Mucosa of stomach (tissue), 1 donor: ENCODE measurements around the gene CST5.

Source experiments
- H3K27me3 ChIP-seq: one replicate; pipeline ENCODE4 v1.7.0; 2013; ENCODE audit warnings: mild to moderate bottlenecking, low read length; ENCODE audit not compliant: control insufficient read depth, insufficient read depth
- H3K36me3 ChIP-seq: one replicate; pipeline ENCODE4 v1.7.0; 2013; ENCODE audit warnings: low read length; ENCODE audit not compliant: control insufficient read depth, insufficient read depth
- H3K4me1 ChIP-seq: one replicate; pipeline ENCODE4 v1.7.0; 2013; ENCODE audit warnings: mild to moderate bottlenecking, low read length; ENCODE audit not compliant: control insufficient read depth, insufficient read depth
- H3K4me3 ChIP-seq: one replicate; pipeline ENCODE4 v1.7.0; 2013; ENCODE audit warnings: low read length
- H3K9ac ChIP-seq: one replicate; pipeline ENCODE4 v1.7.0; 2013; ENCODE audit warnings: mild to moderate bottlenecking, low read length, moderate library complexity
- H3K9me3 ChIP-seq: one replicate; pipeline ENCODE4 v1.7.0; 2013; ENCODE audit warnings: mild to moderate bottlenecking, low read length, moderate library complexity; ENCODE audit not compliant: control insufficient read depth
- donor health status: Pancreatic carcinoma.

CST5 gene, protein sequence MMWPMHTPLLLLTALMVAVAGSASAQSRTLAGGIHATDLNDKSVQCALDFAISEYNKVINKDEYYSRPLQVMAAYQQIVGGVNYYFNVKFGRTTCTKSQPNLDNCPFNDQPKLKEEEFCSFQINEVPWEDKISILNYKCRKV

DNA sequence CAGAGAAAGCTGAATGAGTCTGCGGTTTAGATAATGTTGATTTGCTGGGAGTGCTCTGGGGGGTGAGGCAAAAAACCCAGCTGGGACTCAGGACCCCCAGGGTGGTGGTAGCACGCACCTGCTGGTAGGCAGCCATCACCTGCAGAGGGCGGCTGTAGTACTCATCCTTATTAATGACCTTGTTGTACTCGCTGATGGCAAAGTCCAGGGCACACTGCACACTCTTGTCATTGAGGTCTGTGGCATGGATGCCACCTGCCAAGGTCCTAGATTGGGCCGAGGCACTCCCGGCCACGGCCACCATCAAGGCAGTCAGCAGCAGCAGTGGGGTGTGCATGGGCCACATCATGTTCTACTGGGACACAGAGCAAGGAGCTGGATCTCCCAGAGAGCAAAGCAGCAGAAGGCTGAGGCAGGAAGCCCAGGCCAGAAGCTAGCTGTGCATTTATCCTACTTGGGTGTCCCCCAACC is at the start of gene CST5:
Gene CST5 (minus strand): TSS at position 421 of the 471 bp plus-strand sequence. CDS start 72 bp downstream, at position 349.
- H3K27me3 ChIP-seq, result no peaks in the 10 kb centered on the region
- H3K4me3 ChIP-seq, result no peak within 1 kb of the TSS
- H3K9me3 ChIP-seq, result no peaks in the 10 kb centered on the region
- no peak within 1 kb of the TSS for H3K9ac ChIP-seq
- H3K36me3 ChIP-seq, result no peaks in the 10 kb centered on the region
- no peaks in the 10 kb centered on the region for H3K4me1 ChIP-seq

DNA sequence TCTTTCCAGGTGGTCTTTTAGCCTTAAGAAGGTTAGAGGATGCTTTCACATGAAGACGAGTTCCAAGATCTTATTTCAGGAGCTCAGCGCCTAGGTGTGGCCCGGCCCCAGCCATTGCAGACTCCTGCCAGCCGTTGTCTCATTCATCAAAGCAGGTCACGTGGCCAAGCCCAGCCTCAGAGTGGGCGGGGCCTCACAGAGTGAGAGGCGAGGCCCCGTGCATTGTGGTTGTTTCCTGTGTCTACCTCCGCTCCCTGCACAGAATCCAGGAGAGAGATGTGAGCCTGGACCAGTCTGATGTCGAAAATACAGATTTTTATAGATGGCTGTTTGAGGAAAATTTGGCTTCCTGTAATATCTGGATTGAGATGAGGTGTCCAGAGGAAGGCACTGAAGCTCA is 49.2 kb upstream of the CST5 start:
- H3K4me1 ChIP-seq, result no peaks in the 10 kb centered on the region
- H3K9me3 ChIP-seq, result no peaks in the 10 kb centered on the region
- no peak overlapping the region for H3K4me3 ChIP-seq
- H3K36me3 ChIP-seq, result no peaks in the 10 kb centered on the region
- H3K27me3 ChIP-seq, result no peaks in the 10 kb centered on the region
- no peak overlapping the region for H3K9ac ChIP-seq

DNA sequence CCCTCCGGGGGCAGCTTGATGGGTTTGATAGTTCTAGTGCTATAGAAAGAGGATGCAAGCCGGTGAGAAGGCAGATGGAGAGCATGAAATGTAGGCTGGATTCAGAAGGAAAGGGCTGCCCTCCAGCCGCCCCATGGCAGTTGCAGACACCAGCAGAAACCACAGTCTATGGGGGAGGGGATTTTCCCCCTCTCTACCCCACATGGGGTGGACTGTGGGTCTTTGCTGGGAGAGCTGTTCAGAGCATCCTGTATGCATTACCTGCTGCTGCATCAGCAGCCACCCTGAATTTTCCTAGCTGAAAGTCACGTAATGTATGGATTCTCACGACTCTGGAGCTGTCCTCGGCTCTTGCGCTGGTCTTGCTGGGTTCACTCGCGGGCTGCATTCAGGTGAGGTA is 48.8 kb upstream of the CST5 start:
- H3K36me3 ChIP-seq, result no peaks in the 10 kb centered on the region
- no peak overlapping the region for H3K4me3 ChIP-seq
- H3K27me3 ChIP-seq, result no peaks in the 10 kb centered on the region
- H3K9ac ChIP-seq, result no peak overlapping the region
- H3K4me1 ChIP-seq, result no peaks in the 10 kb centered on the region
- H3K9me3 ChIP-seq, result no peaks in the 10 kb centered on the region

DNA sequence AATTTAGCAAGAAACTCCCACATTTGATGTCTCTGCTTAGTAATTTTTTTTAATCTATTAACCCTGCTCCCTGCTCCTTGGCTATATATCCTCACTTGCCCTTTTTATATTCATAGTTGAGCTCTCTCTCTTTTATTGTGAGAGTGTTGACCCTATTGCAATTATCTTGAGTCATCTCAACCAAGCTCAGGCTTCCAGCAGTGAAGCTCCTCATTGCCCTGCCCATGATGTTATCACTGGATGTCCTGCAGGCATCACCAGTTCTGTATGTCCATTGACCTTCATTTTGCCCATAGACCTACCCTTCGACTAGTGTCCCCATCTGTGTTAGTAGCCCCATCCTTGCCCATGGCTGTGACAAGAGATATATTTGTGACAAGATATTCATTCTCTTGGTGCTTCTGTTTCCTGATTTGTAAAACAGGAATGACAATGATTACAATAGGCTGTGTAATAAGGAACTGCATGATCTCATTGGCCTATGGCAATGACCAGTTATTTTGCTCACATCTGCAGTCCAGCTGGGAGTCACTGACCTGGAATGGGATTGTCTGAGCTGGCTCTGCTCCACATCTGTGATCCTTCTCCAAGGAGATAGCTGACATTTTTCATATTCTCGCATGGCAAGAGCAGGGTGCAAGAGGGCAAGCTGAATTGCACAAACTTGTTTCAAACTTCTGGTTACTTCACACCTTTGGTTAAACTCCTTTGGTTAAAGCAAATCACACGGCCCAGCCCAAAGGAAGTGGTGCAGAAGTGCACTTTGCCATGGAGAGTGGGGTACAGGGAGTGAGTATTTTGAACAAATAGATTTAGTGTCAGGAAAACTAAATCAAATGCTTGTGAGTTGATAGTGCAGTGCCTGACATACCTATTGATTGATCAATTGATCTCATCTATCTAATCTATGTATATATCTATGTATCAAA is 47.7 kb upstream of the CST5 start:
- no peaks in the 10 kb centered on the region for H3K27me3 ChIP-seq
- no peak overlapping the region for H3K9ac ChIP-seq
- no peaks in the 10 kb centered on the region for H3K9me3 ChIP-seq
- no peaks in the 10 kb centered on the region for H3K4me1 ChIP-seq
- H3K36me3 ChIP-seq, result no peaks in the 10 kb centered on the region
- no peak overlapping the region for H3K4me3 ChIP-seq

DNA sequence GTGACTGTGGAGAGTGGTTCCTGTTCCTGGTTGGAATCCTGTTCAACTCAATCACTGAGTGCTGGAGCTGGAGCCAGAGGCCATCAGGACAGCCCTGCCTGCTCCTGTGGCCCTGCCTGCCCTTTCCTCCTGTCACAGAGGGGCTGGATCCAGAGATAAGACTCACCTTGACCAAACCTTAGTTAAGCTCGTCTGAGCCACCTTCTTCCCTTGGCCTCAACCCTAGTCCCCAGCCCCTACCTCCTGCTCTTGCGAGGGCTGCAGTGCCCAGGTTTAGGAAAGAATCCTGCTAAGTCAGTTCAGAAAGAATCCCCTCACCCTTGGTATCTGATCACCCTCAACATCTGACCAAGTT is 47.0 kb upstream of the CST5 start:
- Histone ChIP-seq H3K4me1 (no peaks in the 10 kb centered on the region), H3K36me3 (no peaks in the 10 kb centered on the region), H3K9ac (no peak overlapping the region), H3K4me3 (no peak overlapping the region), H3K9me3 (no peaks in the 10 kb centered on the region), H3K27me3 (no peaks in the 10 kb centered on the region)

DNA sequence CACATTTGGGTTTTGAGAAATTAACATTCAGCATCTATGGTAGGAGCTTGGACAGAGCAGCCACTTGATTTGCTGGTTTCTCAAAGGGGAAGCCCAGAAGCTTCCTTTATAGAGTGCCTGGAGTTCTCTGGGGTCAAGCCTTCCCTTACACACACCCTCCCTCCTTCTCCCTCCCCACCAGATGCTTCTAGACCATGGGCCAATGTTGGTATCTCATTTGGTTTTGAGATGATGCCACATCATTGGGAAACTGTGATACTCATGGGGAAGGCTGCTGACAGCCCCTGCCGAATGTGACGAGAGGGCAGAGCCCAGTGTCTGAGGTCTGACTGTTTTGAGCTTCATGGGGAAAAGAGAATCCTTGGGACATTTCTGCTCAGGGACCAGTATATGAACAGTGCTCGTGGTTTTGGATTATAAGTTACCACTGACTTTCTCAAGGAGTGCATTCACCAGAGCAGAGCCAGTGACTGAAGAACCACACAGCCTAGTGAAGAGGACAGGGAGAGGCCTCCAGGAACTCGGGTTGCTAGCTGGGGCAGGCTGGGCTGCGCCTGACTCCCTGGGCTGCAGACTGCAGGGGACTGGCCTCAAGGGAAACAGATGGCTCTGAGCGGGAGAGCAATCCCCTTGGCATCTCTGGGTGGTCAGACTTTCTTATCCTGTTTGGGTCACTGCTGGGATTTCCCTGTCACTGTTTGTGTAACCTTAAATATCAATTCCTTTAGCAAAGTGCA is 46.4 kb upstream of the CST5 start:
- Histone ChIP-seq H3K36me3 (no peaks in the 10 kb centered on the region), H3K27me3 (no peaks in the 10 kb centered on the region), H3K4me1 (no peaks in the 10 kb centered on the region), H3K4me3 (no peak overlapping the region), H3K9ac (no peak overlapping the region), H3K9me3 (no peaks in the 10 kb centered on the region)

DNA sequence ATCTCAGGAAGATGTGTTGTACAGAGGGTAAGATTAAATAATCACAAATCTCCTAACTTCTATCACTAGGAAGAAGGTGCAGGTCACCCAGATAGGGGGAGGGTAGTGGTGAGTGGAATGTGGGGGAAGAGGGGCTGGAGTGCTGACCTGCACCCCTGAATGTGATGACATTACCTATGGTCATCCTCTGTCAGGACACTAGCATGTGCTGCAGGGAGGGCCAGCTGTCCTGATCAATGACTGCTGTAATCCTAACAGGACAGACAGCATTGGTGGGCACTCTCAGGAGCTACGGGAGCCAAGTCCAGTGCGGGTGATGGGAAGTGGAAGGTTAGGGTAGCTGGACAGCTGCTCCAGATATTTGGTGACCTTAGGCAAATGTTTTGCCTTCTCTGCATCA is 45.2 kb upstream of the CST5 start:
- Histone ChIP-seq H3K36me3 (no peaks in the 10 kb centered on the region), H3K9me3 (no peaks in the 10 kb centered on the region), H3K27me3 (no peaks in the 10 kb centered on the region), H3K4me3 (no peak overlapping the region), H3K4me1 (no peaks in the 10 kb centered on the region), H3K9ac (no peak overlapping the region)

DNA sequence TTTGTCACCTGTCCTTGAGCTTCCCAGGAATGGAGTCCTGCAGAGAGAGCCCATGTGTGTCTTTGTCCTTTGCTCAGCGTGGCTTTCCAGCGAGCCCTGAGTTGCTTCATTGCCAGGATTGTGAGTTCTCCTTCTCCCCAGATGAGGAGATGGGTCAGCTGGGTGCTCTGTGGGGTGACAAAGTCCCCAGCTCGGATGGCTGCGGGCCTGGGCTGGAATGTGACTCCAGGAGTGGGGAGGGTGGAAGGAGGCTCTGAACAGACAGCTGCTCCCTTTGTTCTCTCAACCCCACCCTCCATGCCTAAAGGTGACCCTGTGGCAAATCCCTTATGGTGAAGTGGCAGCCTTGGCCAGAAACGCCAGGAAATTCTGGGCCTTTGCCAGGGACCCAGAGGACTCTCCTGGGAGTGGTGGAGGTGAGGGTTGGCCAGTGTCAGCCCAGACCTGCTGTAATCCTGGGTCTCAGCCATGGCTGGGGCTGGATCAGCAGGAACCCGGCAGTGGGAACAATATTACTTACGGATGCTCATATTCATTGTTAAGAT is 44.4 kb upstream of the CST5 start:
- Histone ChIP-seq H3K4me3 (no peak overlapping the region), H3K4me1 (no peaks in the 10 kb centered on the region), H3K9me3 (no peaks in the 10 kb centered on the region), H3K9ac (no peak overlapping the region), H3K36me3 (no peaks in the 10 kb centered on the region), H3K27me3 (no peaks in the 10 kb centered on the region)

DNA sequence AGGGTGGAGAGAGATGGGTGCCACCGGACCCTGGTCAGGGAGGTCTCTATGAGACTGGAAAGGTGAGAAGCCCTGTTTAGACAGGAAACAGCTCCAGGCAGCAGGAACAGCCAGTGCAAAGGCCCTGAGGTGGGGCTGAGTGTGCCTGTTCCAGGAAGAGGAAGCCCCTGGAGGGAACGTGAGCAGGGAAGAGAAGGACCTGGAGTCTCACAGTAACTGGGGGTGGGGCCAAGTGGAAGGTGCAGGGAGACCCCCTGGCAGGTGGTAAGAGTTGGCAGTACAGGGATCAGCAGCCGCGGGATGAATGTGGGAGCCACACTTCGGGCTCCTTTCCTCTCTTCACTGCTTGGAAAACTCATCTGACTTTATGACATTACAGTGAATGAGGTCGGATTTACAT is 43.8 kb upstream of the CST5 start:
- H3K9me3 ChIP-seq, result no peaks in the 10 kb centered on the region

DNA sequence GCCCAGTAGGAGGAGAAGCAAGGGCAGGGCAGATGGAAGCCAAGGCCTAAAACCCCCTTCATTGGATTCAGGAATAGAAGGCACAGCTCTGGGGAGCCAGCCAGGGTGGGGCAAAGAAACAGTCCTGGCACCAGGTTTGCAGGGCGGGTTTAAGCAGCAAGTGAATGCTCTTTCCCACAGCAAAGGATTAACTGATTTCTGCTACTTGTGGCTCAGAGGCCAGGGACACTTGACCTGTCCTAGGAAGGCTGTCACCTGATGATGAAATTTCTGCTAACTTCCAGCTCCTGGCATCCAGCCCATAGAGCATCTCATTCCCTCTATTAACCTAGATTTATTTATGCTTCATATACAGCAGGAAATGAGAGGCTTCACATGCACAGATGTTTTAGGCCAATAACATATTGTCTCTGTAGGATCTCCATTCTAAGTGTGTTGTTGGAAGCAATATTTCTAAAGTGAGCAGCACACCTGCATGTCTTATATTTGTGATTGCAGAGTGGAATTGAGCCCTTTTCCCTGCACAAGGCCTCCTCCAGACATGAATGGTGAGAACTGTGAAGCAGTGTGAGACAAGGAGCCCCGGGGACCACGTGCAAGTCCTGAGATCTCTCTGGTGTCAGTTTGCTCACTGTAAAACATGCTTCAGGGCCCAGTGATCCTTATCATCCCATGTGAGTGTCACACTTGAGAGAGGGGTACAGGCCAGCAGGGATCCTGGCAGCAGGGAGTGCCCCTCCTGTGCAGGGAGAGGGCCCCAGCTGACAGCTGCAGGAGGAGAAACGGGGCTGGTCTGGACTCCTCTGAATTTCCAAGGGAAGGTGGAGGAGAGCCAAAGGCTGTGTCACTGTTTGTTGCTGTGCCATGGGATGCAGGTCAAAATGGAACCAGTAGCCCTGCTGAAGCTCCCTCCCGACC is 41.1 kb upstream of the CST5 start:
- no peak overlapping the region for H3K4me3 ChIP-seq
- no peaks in the 10 kb centered on the region for H3K27me3 ChIP-seq
- H3K9me3 ChIP-seq, result no peaks in the 10 kb centered on the region
- no peaks in the 10 kb centered on the region for H3K4me1 ChIP-seq
- H3K9ac ChIP-seq, result no peak overlapping the region
- H3K36me3 ChIP-seq, result no peaks in the 10 kb centered on the region

More for the DNA sequence above, 43.8 kb upstream of the CST5 start:
- Histone ChIP-seq H3K9ac (no peak overlapping the region), H3K27me3 (no peaks in the 10 kb centered on the region), H3K4me3 (no peak overlapping the region), H3K36me3 (no peaks in the 10 kb centered on the region), H3K4me1 (no peaks in the 10 kb centered on the region)

DNA sequence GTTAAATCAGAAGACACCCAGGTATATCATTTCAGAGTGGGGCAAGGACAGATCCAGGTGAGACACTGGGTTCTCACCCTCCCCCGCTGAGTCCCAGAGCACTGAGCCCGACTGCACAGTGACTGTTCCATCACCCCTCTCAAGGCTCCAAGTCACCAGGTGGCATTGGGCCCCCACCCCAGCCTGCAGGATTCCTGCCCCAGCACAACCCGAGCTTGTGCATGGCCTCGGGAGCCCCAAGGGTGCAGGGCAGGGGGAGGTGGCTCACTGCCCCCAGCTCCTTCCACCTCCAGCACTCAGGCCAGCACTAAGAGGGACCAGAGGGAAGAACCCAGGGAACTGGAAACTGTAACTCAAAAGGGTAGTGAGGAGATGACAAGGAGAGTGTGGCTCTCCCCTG is 39.3 kb upstream of the CST5 start:
- Histone ChIP-seq H3K27me3 (no peaks in the 10 kb centered on the region), H3K4me1 (no peaks in the 10 kb centered on the region), H3K36me3 (no peaks in the 10 kb centered on the region), H3K4me3 (no peak overlapping the region), H3K9me3 (no peaks in the 10 kb centered on the region), H3K9ac (no peak overlapping the region)
